Measurements from ENCODE around the gene ROCK2.

DNA sequence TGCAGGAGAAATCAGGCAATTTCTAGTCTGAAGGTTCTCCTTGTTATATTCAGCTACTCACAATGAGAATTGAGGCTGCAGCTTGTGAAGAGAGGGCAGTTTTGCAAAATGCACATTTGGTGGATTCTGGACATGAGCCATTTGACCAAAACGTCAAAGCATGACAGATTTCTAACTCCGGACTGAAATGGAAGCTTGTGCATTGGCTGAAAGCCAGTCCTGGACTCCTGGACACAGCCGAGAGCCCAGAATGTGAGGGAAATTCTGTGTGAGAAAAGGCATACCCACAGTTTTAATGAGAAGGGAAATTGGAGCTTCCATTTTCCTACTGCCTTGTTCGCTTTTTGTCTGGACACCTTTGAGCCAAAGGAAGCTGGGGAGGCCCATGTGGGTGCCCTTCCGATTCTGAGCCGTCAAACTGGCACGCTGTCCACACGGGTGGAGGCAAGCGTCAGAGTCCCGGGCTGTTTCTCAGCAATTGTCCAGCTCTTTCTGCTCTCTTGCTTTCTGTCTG, 23.7 kb upstream of the ROCK2 start:
- TF ChIP-seq EZH2 (IDR thresholded peaks at IDR 0.05; ENCODE audit: low read length): no peak
- TF ChIP-seq, protein P1, sequence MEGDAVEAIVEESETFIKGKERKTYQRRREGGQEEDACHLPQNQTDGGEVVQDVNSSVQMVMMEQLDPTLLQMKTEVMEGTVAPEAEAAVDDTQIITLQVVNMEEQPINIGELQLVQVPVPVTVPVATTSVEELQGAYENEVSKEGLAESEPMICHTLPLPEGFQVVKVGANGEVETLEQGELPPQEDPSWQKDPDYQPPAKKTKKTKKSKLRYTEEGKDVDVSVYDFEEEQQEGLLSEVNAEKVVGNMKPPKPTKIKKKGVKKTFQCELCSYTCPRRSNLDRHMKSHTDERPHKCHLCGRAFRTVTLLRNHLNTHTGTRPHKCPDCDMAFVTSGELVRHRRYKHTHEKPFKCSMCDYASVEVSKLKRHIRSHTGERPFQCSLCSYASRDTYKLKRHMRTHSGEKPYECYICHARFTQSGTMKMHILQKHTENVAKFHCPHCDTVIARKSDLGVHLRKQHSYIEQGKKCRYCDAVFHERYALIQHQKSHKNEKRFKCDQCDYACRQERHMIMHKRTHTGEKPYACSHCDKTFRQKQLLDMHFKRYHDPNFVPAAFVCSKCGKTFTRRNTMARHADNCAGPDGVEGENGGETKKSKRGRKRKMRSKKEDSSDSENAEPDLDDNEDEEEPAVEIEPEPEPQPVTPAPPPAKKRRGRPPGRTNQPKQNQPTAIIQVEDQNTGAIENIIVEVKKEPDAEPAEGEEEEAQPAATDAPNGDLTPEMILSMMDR (optimal IDR thresholded peaks at IDR 0.05 in 1 of 3, IDR thresholded peaks at IDR 0.05 in 1 of 3, conservative IDR thresholded peaks at IDR 0.05 in 1 of 3; ENCODE audit: extremely low read depth in 1 of 3, insufficient read depth in 2 of 3, low read length in 3 of 3): no peak
